K562 (cell line): Measurements from ENCODE around the gene LZTR1. TPM values are rescaled to one million over a fixed set of nuclear protein-coding genes. Genes with fewer than 3 reads are reported as not detected.

Experiments
- ATAC-seq: fragments of 200-7000 bp; cut with Tn5 transposase; 3 replicates; pipeline ENCODE4 v1.9.1; 2020; ENCODE audit warnings: moderate library complexity
- BruUV-seq: library from RNA; stranded (reverse); fragments of 400-500 nt; replicated peaks from 2 replicates; lab custom pipeline; 2021; lab: Mats Ljungman, UMichigan
- CTCF ChIA-PET: fragments of 300-600 bp; formaldehyde crosslinking; extraction: SDS; loops from one replicate; lab custom pipeline; 2021; ENCODE audit warnings: low intra/inter-chr PET ratio; lab: Yijun Ruan, JAX
- POLR2A ChIA-PET: fragments of 300-600, 350-650 bp; sonication (Branson Sonifier 250); formaldehyde crosslinking; extraction: SDS; loops from one replicate; lab custom pipeline; 2021; ENCODE audit warnings: antibody characterized with exemption, inconsistent platforms; lab: Yijun Ruan, JAX
- DNase-seq, 4 experiments: peaks; one replicate each; pipeline versions ENCODE4 v3.0.0 to v3.0.0-alpha.2; 2011 to 2018; ENCODE audit warnings: low spot score in 3 of 4, mixed read lengths in 3 of 4; ENCODE audit errors: extremely low read depth in 1 of 4
- FAIRE-seq: peaks from 2 replicates; lab custom pipeline; 2011; peaks lifted over from hg19 to GRCh38; lab: Jason Lieb, UNC
- H2AFZ ChIP-seq: 2 replicates; pipeline ENCODE4 v1.6.0; 2011; ENCODE audit warnings: low read depth, low read length, control low read depth, inconsistent platforms
- H3K27ac ChIP-seq: fragments of 200-600 bp; 3 replicates; pipeline ENCODE4 v1.8.0; 2011; ENCODE audit warnings: low read depth, mild to moderate bottlenecking, control low read depth, inconsistent platforms, low read length, moderate library complexity, mixed read lengths; ENCODE audit errors: extremely low read depth
- H3K27me3 ChIP-seq, 2 experiments: fragments of 300-600 bp in 1 of 2; 2 replicates in 1 of 2; 3 replicates in 1 of 2; pipeline versions ENCODE4 v1.6.0 to v1.8.0; 2011; ENCODE audit warnings: inconsistent platforms in 2 of 2, low read length in 2 of 2, mild to moderate bottlenecking in 1 of 2, mixed read lengths in 1 of 2, moderate library complexity in 1 of 2; ENCODE audit not compliant: control insufficient read depth in 2 of 2, insufficient read depth in 2 of 2
- H3K36me3 ChIP-seq: fragments of 300-600 bp; 3 replicates; pipeline ENCODE4 v1.8.0; 2011; ENCODE audit warnings: mild to moderate bottlenecking, low read length, inconsistent platforms; ENCODE audit not compliant: control insufficient read depth, insufficient read depth
- H3K4me1 ChIP-seq, 2 experiments: fragments of 200-600 bp in 1 of 2; replicated peaks in 1 of 2; 2 replicates in 1 of 2; 3 replicates in 1 of 2; pipeline versions ENCODE4 v1.5.1 to v1.8.0; 2011; ENCODE audit warnings: inconsistent platforms in 2 of 2, low read length in 2 of 2, mild to moderate bottlenecking in 1 of 2, mixed read lengths in 1 of 2, moderate library complexity in 1 of 2; ENCODE audit not compliant: control insufficient read depth in 2 of 2, insufficient read depth in 2 of 2
- H3K4me2 ChIP-seq: 2 replicates; pipeline ENCODE4 v1.6.1; 2011; ENCODE audit warnings: low read length, control low read depth, inconsistent platforms, mixed read lengths; ENCODE audit not compliant: insufficient read depth
- H3K4me3 ChIP-seq: fragments of 200-600 bp; sonication (generic), shearing (Covaris generic); 2 replicates; pipeline ENCODE4 v1.5.1; 2016; ENCODE audit warnings: control low read depth, inconsistent platforms
- H3K79me2 ChIP-seq: fragments of 200-600 bp; 3 replicates; pipeline ENCODE4 v1.8.0; 2011; ENCODE audit warnings: low read length, inconsistent platforms; ENCODE audit not compliant: control insufficient read depth, insufficient read depth
- H3K9ac ChIP-seq, 2 experiments: 2 replicates each; pipeline versions ENCODE4 v1.6.0 to v1.6.1; 2011; ENCODE audit warnings: low read depth in 2 of 2, low read length in 2 of 2, control low read depth in 1 of 2, inconsistent platforms in 1 of 2, mild to moderate bottlenecking in 1 of 2, mixed read lengths in 1 of 2; ENCODE audit not compliant: insufficient read depth in 1 of 2
- H3K9me1 ChIP-seq: one replicate; pipeline ENCODE4 v1.6.0; 2011; ENCODE audit warnings: inconsistent platforms, mild to moderate bottlenecking, low read length, moderate library complexity; ENCODE audit not compliant: control insufficient read depth, insufficient read depth
- H3K9me3 ChIP-seq: replicated peaks from 2 replicates; pipeline ENCODE4 v1.5.1; 2011; ENCODE audit warnings: low read depth, low read length, inconsistent platforms; ENCODE audit not compliant: control insufficient read depth, insufficient read depth
- H4K20me1 ChIP-seq: replicated peaks from 2 replicates; pipeline ENCODE4 v1.6.1; 2011; ENCODE audit warnings: low read length, inconsistent platforms, mixed read lengths; ENCODE audit not compliant: control insufficient read depth, insufficient read depth
- ARNT ChIP-seq, 2 experiments: fragments of 450-650 bp; IDR thresholded peaks; 2 replicates each; pipeline ENCODE4 v1.6.1; 2016; ENCODE audit warnings: mild to moderate bottlenecking in 1 of 2
- DMBX1 ChIP-seq: fragments of 250-450 bp; sonication (Bioruptor Pico); IDR thresholded peaks from 2 replicates; pipeline ENCODE4 v1.8.0; 2022; ENCODE audit warnings: inconsistent platforms, mild to moderate bottlenecking, moderate library complexity, borderline replicate concordance
- HIVEP1 ChIP-seq: fragments of 250-450 bp; sonication (Bioruptor Pico); IDR thresholded peaks from 2 replicates; pipeline ENCODE4 v1.4.0; 2020; ENCODE audit warnings: mild to moderate bottlenecking
- IRF1 ChIP-seq: sonication (generic); formaldehyde crosslinking; IDR thresholded peaks from 2 replicates; pipeline ENCODE4 v1.8.0; 2022; ENCODE audit warnings: missing genetic modification reagents, mild to moderate bottlenecking, borderline replicate concordance
- MLLT1 ChIP-seq, 2 experiments: fragments of 450-650 bp; IDR thresholded peaks; 2 replicates each; pipeline ENCODE4 v1.6.1; 2016
- RBM15 ChIP-seq: fragments of 200-400 bp; formaldehyde crosslinking; IDR thresholded peaks from 2 replicates; pipeline ENCODE4 v1.6.1; 2018; ENCODE audit warnings: mild to moderate bottlenecking, low read length, moderate library complexity; ENCODE audit not compliant: insufficient read depth
- SRSF9 ChIP-seq: fragments of 200-400 bp; formaldehyde crosslinking; IDR thresholded peaks from 2 replicates; pipeline ENCODE4 v1.6.1; 2017; ENCODE audit warnings: low read depth, low read length, borderline replicate concordance
- TCF15 ChIP-seq: fragments of 250-450 bp; sonication (Bioruptor Pico); IDR thresholded peaks from 2 replicates; pipeline ENCODE4 v1.8.0; 2022; ENCODE audit warnings: moderate library complexity, mild to moderate bottlenecking, inconsistent platforms
- TEAD1 ChIP-seq, 2 experiments: fragments of 450-650 bp in 1 of 2; sonication (generic) in 1 of 2; formaldehyde crosslinking; IDR thresholded peaks; 2 replicates each; pipeline versions ENCODE4 v1.4.0 to v1.8.0; 2020 to 2022; ENCODE audit warnings: mild to moderate bottlenecking in 2 of 2, missing genetic modification reagents in 1 of 2
- XRCC3 ChIP-seq: fragments of 450-650 bp; IDR thresholded peaks from 2 replicates; pipeline ENCODE4 v1.6.1; 2017; ENCODE audit warnings: mild to moderate bottlenecking, moderate library complexity
- ZBED1 ChIP-seq: IDR thresholded peaks from 2 replicates; pipeline ENCODE4 v1.6.1; 2014
- ZFP36 ChIP-seq: fragments of 150-350 bp; IDR thresholded peaks from 2 replicates; pipeline ENCODE4 v1.6.1; 2018; ENCODE audit warnings: low read length, low read depth; ENCODE audit not compliant: partially characterized antibody
- ZNF121 ChIP-seq: sonication (generic); formaldehyde crosslinking; conservative IDR thresholded peaks from 2 replicates; pipeline ENCODE4 v1.8.0; 2022; ENCODE audit warnings: missing genetic modification reagents
- ZNF140 ChIP-seq: fragments of 250-450 bp; sonication (Bioruptor Pico); IDR thresholded peaks from 2 replicates; pipeline ENCODE4 v1.8.0; 2021; ENCODE audit warnings: moderate library complexity, mild to moderate bottlenecking, inconsistent platforms
- ZNF511 ChIP-seq: sonication (generic); formaldehyde crosslinking; IDR thresholded peaks from 2 replicates; pipeline ENCODE4 v1.8.0; 2022; ENCODE audit warnings: mild to moderate bottlenecking, missing genetic modification reagents
- ZNF512 ChIP-seq: IDR thresholded peaks from 2 replicates; pipeline ENCODE4 v1.6.1; 2016; ENCODE audit warnings: missing genetic modification characterization, missing compliant biosample characterization
- ZNF76 ChIP-seq: fragments of 250-450 bp; sonication (Bioruptor Pico); IDR thresholded peaks from 2 replicates; pipeline ENCODE4 v1.4.0; 2020; ENCODE audit warnings: mild to moderate bottlenecking, moderate library complexity, borderline replicate concordance
- WGBS: fragments of 100-300 bp; shearing (Covaris generic); methylation state at CpG from one replicate; pipeline ENCODE4 v1.1.6; 2016; ENCODE audit warnings: low coverage, mixed read lengths; ENCODE audit not compliant: insufficient coverage; ENCODE audit errors: missing lambda C conversion rate; 5-methylcytosine and 5-hydroxymethylcytosine counted together
- in situ Hi-C: fragments of 300-500 bp; cut with MboI; formaldehyde crosslinking; loops from 4 replicates; pipeline ENCODE4 v1.15.0; 2018; ENCODE audit warnings: inconsistent platforms, mixed read lengths
- intact Hi-C: fragments of 100-400 bp; cut with micrococcal nuclease; formaldehyde crosslinking; loops from 2 replicates; pipeline ENCODE4 v1.14.2; 2022
- polyA plus RNA-seq, 8 experiments: library from polyadenylated mRNA; depleted of rRNA in 4 of 8; stranded (reverse) in 5 of 8; unstranded in 3 of 8; fragments of >200 nt; fragmentation: Nextera tagmentation in 2 of 8; fragmentation: Illumina TruSeq in 1 of 8; extraction: Ambion mirVana in 2 of 8; extraction: Trizol in 1 of 8; gene quantifications; 2 replicates each; pipeline versions ENCODE4 v1.2.1 to v1.2.3, GENCODE V29; 2011 to 2014; ENCODE audit warnings: inconsistent platforms in 1 of 8, missing spikeins in 1 of 8
- total RNA-seq, 7 experiments: library from RNA; depleted of rRNA in 6 of 7; stranded (reverse); fragments of >200 nt in 6 of 7; fragmentation: Illumina TruSeq in 2 of 7; extraction: Trizol in 2 of 7; gene quantifications; 2 replicates each; pipeline versions ENCODE4 v1.2.1 to v1.2.3, GENCODE V29; 2011 to 2021; ENCODE audit warnings: low replicate concordance in 1 of 7

LZTR1 gene
- total and polyA plus RNA-seq, 9 of the 15 experiments (the other 6 are each of a cell fraction or from before 2014, with no cell fraction given): 2.2 to 135 (median 63.0) TPM

GRCh38 chr22:20943104-20943933, 38.8 kb upstream of the LZTR1 start:
- in situ Hi-C loops: no loop called here
- TF ChIP-seq ZNF76 (CRISPR knock-in tag) (no peak), HIVEP1 (no peak), TEAD1 (CRISPR knock-in tag; IDR thresholded peaks at IDR 0.05) (no peak), XRCC3 (no peak), ZFP36 (no peak), MLLT1 (IDR thresholded peaks at IDR 0.05) (peak; percentile 48 to 59; a peak in 2 of 4 replicates), SRSF9 (no peak), ZNF140 (no peak), RBM15 (no peak), IRF1 (CRISPR knock-in tag) (no peak), ZBED1 (no peak), ARNT (IDR thresholded peaks at IDR 0.05) (no peak), DMBX1 (CRISPR knock-in tag) (no peak), TCF15 (CRISPR knock-in tag) (no peak), ZNF512 (tag) (peak; percentile 40; the same call in 1 of the 2 replicates), ZNF511 (CRISPR knock-in tag) (no peak), ZNF121 (CRISPR knock-in tag) (no peak)

More at GRCh38 chr22:20943104-20943933, 38.8 kb upstream of the LZTR1 start:
- no peak for FAIRE-seq
- no peaks in the 10 kb centered on the region for H3K27me3 ChIP-seq
- no peak overlapping the region for H3K4me3 ChIP-seq
- no peak overlapping the region for H3K9ac ChIP-seq
- CTCF ChIA-PET: no interaction called here
- H3K9me3 ChIP-seq: no peaks in the 10 kb centered on the region
- WGBS: 90% methylated on average over 8 of the region's 8 CpGs
- POLR2A ChIA-PET: interaction anchor here (0.5 to 64.4 kb wide), 3 partner anchors 8 to 862 kb away, joined by 3 to 1556 read pairs (median 1556); partner anchors contain the start of genes AIFM3, CRKL and LZTR1
- no TSS peak for BruUV-seq
- H3K27ac ChIP-seq: no peak overlapping the region
- DNase-seq: no peak
- H3K4me2 ChIP-seq: no peak overlapping the region
- H2AFZ ChIP-seq: no peak overlapping the region
- peaks cover 46% of the 10 kb centered on the region for H3K9me1 ChIP-seq
- intact Hi-C loops: loop anchor here (2.0 kb wide), 2 partner anchors 19 to 23 kb away; no protein-coding TSS in a partner anchor
- peaks cover 84% of the 10 kb centered on the region for H3K36me3 ChIP-seq
- peaks cover 9 to 23% of the 10 kb centered on the region in 2 experiments; a peak in 3 of 5 replicates for H3K4me1 ChIP-seq
- ATAC-seq: no peak
- H4K20me1 ChIP-seq: peaks cover 95% of the 10 kb centered on the region
- peaks cover 97% of the 10 kb centered on the region for H3K79me2 ChIP-seq
